ENCODE measurements around the gene PHYHIPL.

PHYHIPL gene

DNA sequence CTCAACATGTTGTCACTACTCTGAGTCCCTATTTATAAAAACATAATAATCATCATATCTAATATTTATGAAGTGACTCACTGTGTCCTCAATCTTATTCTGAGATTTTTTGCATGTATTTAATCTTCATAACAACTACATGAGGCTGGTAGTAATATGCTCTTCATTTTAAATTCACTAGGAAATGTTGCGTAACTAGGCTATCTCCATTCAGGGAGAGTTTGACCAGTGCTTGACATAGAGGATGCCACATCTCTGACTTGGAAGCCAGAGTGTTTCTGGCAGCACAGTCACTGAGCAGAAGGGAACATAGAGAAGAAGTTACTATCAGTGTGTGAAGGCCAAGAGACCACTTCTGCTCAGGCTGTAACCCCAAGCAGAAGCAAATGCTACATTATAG lies 97.0 kb downstream of the PHYHIPL start:
- DNase-seq (ENCODE audit: low read depth in 2 of 2) = peak; percentile 22 to 24
- no peak overlapping the region for H3K4me3 ChIP-seq (replicated peaks in 1 of 2; ENCODE audit: low read depth in 2 of 2, low read length in 2 of 2)
- TF ChIP-seq, protein P1, sequence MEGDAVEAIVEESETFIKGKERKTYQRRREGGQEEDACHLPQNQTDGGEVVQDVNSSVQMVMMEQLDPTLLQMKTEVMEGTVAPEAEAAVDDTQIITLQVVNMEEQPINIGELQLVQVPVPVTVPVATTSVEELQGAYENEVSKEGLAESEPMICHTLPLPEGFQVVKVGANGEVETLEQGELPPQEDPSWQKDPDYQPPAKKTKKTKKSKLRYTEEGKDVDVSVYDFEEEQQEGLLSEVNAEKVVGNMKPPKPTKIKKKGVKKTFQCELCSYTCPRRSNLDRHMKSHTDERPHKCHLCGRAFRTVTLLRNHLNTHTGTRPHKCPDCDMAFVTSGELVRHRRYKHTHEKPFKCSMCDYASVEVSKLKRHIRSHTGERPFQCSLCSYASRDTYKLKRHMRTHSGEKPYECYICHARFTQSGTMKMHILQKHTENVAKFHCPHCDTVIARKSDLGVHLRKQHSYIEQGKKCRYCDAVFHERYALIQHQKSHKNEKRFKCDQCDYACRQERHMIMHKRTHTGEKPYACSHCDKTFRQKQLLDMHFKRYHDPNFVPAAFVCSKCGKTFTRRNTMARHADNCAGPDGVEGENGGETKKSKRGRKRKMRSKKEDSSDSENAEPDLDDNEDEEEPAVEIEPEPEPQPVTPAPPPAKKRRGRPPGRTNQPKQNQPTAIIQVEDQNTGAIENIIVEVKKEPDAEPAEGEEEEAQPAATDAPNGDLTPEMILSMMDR (IDR thresholded peaks at IDR 0.05; ENCODE audit: low read depth, low read length) = no peak

DNA sequence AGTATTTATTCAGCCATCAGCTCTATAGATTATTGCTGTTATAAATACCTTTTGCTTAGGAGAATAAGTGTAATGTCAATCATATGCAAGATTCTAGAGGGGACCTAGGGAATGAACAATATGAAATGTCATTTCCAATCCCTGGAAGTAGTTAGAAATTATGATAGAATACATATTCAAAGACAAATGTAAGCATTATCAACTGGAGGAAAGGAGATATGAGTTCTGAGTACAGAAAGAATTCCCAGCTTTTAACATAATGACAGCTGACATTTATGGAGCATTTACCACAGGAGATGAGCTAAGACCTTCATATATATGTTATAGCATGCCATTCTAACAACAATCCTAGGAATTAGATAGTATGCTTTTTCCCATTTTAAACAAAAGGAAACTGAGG lies 99.7 kb downstream of the PHYHIPL start:
- TF ChIP-seq, protein P1 (IDR thresholded peaks at IDR 0.05; ENCODE audit: low read depth, low read length) = no peak
- no peak for DNase-seq (ENCODE audit: low read depth in 2 of 2)
- H3K4me3 ChIP-seq (replicated peaks in 1 of 2; ENCODE audit: low read depth in 2 of 2, low read length in 2 of 2) = no peak overlapping the region

DNA sequence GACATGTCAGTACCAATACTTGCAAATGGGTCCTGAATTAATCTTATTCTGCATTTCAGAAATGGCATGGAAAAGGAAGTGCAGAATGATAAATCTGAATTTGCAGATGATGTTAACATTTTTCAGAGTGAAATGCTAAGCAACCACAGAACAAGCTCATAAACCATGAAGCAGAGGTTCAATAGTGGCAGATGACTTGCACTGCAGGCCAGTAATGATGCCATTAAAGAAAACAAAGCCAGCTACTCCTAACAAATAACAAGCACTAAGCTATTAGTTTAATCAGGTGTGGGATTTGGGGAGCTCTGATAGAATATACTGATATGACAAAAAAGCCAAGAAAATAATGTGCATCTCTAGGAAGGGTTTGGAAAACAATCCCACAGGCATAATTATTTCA lies 100.5 kb downstream of the PHYHIPL start:
- no peak for DNase-seq (ENCODE audit: low read depth in 2 of 2)
- TF ChIP-seq, protein P1 (IDR thresholded peaks at IDR 0.05; ENCODE audit: low read depth, low read length) = no peak
- no peak overlapping the region for H3K4me3 ChIP-seq (replicated peaks in 1 of 2; ENCODE audit: low read depth in 2 of 2, low read length in 2 of 2)

DNA sequence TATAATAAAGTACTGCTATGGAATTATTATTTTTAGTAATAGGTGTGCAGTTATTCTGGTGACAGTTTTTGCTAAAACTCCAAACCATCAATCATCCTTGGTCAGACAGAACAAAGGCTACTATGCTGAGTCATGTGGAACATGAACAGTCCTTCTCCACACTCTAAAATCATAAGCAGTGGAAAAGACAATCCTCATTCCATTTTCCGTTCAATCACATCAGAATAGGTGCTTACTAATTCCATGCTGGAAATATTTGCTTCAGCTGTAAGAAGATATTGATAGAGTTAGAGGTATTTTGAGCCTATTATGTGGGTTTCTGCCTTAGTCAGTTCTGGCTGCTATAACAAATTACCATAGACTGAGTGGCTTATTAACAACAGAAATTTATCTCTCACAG lies 103.0 kb downstream of the PHYHIPL start:
- DNase-seq (ENCODE audit: low read depth in 2 of 2) = no peak
- TF ChIP-seq, protein P1 (IDR thresholded peaks at IDR 0.05; ENCODE audit: low read depth, low read length) = no peak
- H3K4me3 ChIP-seq (replicated peaks in 1 of 2; ENCODE audit: low read depth in 2 of 2, low read length in 2 of 2) = no peak overlapping the region

DNA sequence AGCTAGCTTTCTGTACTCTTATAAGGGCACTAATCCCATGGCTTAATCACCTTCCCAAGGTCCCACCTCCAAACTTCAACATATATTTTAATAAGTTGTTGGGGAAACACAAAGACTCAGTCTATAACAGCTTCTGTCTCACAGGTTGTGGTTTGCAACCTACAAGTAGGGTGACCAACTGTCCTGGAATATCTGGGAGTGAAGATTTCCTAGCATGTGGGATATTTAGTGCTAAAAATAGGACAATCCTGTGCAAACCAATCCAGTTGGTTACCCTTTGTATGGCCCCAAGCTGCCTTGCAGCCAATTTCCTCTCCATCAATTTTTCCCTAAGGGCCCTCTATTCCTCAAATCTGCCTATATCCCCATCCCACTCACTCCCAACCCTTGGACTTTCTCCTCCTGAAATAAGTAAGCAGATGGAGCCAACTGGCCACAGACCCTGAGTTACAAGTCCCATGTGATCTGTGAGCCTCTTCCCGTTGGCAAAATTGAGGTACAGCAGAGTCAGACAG lies 103.6 kb downstream of the PHYHIPL start:
- H3K4me3 ChIP-seq (replicated peaks in 1 of 2; ENCODE audit: low read depth in 2 of 2, low read length in 2 of 2) = no peak overlapping the region
- DNase-seq (ENCODE audit: low read depth in 2 of 2) = no peak
- TF ChIP-seq, protein P1 (IDR thresholded peaks at IDR 0.05; ENCODE audit: low read depth, low read length) = no peak

DNA sequence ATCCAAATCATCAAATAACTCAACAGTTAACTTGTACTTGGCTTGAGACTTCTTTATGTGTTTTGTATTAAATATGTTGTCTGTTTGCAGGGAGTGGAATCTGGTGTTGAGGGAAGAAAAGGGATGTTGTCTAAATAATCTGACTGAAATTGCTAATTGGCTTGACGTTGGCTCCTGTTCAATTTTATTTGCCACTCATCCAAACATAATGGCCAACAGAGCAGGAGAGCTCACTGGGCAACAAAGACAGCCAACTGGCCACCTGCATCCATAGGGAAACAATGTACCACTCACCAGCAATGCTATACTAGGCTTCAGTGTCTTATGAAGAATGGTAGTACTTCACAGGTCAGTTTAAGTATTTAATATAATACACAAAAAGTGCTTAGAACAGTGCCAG lies 105.4 kb downstream of the PHYHIPL start:
- no peak overlapping the region for H3K4me3 ChIP-seq (replicated peaks in 1 of 2; ENCODE audit: low read depth in 2 of 2, low read length in 2 of 2)
- DNase-seq (ENCODE audit: low read depth in 2 of 2) = no peak
- TF ChIP-seq, protein P1 (IDR thresholded peaks at IDR 0.05; ENCODE audit: low read depth, low read length) = no peak

DNA sequence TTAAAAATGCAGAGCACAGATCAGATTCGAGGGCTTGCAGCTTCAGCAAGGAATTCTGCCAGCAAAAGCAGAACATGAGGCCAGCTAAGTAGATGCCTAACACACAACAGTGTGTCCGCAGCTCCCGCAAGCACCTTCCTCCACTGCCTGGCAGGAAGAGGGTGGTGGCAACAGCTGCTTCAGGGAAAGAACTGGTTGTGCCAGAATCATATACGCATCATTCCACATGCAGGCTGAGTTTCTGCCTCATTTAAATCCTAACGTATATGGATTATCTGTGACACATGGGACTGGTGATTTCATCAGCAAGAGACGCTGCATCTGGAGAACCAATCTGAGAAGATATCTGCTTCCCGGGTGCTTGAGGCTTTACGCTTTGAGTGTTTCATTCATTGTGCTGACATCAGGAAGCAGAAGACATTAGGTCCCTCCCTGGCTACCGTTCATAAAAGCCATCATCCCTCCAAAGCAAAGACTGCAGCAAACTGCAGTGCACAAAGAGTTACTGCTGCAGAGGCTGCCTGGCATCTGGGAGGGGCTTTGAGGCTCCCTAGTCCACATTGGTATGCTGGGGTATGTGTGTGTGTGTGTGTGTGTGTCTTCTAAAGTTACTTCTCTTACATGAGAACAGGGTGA lies 107.1 kb downstream of the PHYHIPL start:
- H3K4me3 ChIP-seq (replicated peaks in 1 of 2; ENCODE audit: low read depth in 2 of 2, low read length in 2 of 2) = no peak overlapping the region
- TF ChIP-seq, protein P1 (IDR thresholded peaks at IDR 0.05; ENCODE audit: low read depth, low read length) = no peak
- no peak for DNase-seq (ENCODE audit: low read depth in 2 of 2)
